GM21381 (cell line): ENCODE results near the gene OR9I1.

Experiments used
- ATAC-seq: cut with Tn5 transposase; IDR thresholded peaks from one replicate; pipeline ENCODE4 v1.9.1; 2021; ENCODE audit warnings: mild to moderate bottlenecking, moderate library complexity; ENCODE audit not compliant: unreplicated experiment

The OR9I1 gene, protein sequence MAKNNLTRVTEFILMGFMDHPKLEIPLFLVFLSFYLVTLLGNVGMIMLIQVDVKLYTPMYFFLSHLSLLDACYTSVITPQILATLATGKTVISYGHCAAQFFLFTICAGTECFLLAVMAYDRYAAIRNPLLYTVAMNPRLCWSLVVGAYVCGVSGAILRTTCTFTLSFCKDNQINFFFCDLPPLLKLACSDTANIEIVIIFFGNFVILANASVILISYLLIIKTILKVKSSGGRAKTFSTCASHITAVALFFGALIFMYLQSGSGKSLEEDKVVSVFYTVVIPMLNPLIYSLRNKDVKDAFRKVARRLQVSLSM

DNA sequence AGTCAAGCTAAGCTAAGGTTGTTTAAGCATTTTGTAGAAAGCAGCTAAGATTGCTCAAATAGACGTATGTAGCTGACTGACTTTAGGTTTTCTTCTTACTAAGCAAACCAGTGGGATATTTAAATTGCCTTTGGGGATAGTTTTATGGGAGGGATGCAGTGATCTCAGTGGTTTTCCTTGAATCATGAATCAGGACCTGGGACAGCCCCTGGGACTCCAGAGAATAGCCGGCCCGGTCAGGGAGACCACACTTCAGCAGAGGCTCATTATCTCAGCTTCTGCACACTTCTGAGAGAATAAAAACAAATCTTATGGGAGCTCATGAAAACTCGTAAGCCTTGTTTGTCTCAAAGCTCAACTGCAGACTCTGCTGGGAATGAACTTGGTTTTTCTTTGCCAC lies at the start of gene OR9I1:
Gene OR9I1 (minus strand): TSS at position 62 of the 400 bp plus-strand sequence. CDS start 6,086 bp downstream, outside the sequence.
- no peak for ATAC-seq

DNA sequence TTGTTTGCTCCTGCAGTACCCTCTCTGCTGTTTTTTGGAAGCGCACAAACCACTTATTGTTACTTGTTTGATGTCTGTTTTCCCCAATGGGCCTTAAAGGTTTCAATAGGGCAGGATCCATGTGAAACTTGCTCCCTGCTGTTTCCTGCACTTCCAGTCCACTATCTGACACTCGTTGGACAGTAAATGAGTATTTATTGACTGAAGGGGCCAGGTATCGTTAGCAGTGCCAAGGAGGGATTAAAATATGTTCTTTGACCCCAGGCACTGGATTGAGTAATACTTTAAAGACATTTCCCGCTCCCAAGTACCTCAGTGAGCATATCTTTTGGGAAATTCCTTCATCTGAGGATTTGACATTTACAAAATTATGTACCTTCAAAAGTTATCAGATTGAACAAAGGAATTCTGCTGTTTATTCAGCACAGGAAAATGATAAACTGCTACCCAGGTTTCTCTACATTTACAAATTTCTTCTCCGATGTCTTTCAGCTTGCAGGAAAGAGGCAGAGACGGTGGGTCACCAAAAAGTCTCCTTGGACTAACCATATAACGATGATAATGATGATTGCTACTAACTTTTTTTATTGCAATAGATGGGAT lies 40.3 kb upstream of the OR9I1 start:
- ATAC-seq = no peak

DNA sequence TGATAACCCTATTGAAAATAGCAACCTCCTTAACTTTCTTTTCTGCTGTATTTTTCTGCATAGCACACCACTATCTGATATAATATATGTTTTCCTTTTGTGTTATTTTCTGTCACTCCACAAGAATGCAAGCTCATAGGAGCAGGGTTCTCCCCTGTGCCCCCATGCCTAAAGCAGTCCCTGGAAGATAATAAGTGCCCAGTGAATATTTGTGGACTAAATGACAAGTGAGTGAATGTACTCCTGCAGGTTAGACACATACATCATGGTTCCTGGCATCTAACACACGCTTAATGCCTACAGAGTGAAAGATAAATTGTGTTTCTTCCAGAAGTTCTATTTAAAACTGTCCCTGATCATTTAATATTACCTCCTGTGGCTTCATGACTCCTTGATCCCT lies 39.7 kb upstream of the OR9I1 start:
- ATAC-seq = no peak

DNA sequence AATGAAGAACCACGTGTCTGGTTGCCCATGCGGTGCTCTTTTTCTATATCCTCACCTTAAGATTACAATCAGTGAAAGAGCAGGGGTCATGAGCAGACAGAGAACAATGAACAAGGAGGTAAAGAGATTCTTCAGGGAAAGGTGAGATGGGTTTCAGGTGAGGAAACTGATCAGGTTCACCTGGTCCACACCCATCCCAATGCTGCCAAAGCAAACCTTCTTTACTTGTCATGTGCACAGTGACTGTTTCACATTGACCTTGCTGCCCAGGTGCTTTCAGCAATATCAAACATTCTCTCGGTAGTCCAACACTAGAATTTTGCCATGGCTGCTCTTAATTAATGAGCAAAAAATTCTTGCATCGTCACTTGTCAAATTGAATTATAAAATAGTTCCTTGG lies 39.1 kb upstream of the OR9I1 start:
- ATAC-seq = no peak

DNA sequence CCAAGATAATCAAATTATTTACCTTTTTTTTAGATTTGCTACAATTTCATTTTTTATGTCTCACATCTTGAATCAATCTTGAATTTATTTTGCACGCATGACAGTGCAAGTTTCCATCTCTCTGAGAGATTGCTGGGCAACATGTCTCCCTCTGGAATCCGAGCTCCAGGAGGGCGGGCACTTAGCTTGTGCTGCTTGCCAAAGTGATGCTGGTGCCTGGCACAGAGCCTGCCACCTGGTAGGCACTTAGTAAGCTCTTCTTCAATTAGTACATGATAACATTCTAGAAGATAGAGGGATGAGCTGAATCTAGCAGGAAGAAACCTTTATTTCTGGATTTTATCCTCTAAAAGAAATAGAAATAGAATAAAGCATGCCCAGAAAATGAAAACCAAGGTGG lies 27.5 kb upstream of the OR9I1 start:
- no peak for ATAC-seq

DNA sequence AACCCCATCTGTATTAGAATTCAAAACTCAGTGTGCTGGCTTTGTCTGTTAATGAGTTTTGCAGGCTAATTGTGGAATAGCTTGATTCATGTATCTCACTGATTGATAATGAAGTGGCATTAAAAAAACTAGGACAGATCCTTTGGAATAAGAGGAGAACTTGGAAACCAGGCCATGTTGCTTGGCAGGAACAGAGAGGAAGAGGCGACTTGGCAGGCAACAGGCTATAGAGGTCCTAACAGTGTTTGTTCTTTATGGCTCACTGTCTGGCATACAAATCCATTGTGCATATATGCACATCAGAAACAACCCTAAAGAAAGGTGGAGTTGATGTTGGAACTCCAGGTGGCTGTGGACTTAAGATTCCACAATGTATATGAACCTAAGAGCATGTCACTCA lies 17.4 kb upstream of the OR9I1 start:
- ATAC-seq = no peak

DNA sequence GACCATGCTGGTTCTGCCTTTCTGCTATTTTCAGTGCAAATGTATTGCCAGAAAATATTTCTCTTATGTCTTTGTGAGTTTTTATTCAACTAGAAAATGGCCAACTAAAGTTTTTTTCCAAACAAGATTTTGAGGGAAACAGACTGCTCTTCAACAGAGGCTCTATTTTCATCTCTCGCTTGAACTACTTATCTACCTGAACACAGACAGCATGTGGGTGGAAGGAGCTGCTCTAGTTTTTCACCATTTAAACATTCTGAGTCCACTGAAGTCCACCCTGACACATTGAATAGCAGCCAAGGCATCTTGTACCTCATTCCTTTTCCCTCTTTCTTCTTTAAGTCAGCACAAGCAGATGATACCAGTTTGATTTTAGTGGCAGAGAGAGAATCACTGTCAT lies 9.8 kb upstream of the OR9I1 start:
- no peak for ATAC-seq

DNA sequence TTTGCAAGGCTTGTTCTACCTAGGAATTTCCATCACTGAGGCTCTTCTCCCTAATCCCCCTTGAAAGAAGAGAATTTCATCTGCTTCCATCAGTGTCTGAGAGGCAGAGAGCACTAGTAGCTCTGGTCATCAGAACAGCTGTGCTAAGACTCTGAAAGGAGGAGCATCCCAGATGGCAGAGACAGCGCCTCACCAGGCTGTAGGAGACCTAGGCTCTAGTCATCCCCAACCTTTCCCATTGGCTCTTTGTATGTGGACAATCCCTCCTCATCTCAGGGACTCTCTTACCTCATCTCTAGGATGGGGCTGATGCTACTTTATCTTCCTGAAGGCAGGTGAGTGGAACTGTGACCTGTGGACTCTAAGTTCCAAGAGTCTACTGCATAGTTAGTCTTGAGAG lies 8.8 kb upstream of the OR9I1 start:
- ATAC-seq = no peak

DNA sequence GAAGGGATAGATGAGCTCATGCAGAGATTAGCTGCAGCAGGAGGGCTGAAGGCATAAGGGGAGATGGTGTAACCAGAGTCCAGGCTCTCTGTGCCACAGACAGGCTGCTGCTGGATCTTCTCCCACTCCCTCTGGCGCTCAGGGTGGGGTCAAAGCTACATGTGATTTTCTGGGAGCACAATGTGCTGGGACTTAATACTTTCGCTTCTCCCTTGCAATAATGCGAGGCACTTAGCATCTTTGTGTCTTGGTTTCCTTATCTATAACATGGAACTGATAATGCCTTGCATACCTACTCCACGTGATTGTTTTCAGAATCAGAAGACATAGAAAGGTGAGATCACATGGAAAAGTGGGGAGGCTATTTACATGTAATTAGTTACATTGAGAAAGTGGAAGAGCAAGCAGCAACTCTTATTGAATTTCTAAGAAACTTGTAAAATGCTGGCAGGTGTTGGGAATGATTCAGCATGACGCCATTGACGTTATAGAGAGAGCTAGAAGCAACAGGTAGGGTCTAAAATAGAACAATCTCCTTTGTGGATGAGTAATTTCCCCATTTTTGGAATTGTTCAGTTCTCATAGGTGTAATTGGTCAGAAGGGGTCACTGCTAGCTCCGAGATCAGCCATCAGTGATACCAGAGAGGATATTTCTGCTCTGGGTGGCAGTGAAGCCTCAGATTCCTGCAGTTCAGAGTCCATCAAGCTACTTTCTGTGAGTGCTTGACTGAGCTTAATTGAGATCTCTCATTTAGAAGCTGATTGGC lies 8.2 kb upstream of the OR9I1 start:
- no peak for ATAC-seq

DNA sequence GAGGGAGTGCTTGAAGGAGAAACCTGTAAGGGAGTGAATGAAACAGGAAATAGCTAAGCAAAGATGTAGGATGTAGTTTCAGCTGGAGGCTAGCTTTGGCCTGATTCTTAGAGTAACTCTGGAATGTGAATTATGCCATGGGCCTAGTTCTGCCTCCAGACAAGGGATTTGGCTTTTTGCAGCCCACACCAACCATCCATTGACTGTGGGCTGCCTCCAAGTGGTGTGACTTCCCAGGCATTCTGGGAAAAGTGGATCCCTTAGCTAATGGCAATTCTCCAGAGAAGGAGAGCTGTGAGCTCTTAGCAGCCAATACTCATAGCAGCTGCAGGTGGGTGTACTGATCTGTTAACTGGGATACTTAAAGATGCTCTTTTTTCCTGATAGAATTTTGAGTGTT lies 2.0 kb upstream of the OR9I1 start:
- ATAC-seq = no peak

DNA sequence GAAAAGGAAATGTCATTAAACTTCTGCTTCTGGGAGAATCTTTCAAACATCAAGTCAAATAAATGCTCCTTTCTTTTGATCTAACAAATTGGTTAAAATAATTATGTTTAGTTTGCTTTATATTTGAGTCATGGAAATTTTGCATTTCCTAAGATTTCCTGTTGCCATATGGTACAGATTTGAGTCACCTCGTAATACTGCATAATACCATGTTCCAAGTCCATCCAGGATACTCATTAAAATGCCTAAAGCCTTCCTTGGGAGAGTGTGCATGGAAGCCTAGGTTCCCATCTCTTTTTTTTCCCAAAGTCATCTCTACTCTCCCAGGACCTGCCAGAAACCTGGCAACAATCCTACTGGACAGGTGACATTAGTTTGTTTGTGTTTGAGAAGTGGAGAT lies 4.2 kb downstream of the OR9I1 start:
- no peak for ATAC-seq

DNA sequence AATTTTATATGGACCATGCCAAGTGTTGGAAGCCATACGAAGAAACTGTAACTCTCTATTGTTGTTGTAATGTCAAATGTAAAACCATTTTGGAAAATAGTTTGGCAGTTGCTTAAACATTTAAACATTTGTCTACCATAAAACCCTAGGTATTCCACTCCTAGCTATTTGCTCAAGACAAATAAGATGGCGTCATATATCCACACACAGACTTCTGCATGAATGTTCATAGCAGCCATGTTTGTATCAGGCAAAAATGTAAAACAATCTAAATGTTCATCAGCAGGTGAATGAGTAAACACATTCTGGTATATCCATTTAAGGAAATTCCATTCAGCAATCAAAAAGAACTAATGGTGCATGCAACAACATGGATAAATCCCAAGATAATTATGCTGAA lies 27.9 kb downstream of the OR9I1 start:
- no peak for ATAC-seq

DNA sequence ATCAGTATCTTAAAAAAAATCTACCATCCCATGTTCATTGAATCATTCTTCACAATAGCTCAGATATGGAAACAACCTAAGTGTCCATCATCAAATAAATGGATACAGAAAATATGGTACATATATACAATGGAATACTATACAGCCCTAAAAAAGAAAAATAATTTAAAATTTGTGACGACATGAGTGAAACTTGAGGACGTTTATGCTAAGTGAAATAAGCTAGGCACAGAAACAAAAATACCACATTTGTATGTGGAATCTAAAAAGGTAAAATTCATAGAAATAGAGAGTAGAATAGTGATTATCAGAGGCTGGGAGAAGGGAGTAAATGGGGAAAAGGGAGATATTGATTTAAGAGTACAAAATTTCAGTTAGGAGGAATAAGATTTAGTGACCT lies 38.8 kb downstream of the OR9I1 start:
- no peak for ATAC-seq

DNA sequence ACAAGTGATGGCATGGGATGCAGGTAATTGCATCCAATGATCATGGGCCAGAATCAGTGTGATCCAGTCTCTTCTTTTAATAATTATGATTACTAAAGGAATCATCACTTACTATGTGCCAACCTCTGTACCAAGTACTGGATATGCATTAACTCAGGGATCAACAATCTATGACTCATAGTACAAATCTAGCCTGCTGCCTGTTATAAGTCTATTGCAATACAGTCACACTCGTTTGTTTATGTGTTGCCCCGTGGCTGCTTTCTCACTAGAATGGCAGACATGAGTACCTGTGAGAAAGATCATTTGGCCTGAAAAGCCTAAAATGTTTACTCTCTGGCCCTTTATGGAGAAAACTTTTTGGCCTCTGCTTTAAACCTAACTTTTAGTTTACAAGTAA lies 49.5 kb downstream of the OR9I1 start:
- ATAC-seq = no peak

DNA sequence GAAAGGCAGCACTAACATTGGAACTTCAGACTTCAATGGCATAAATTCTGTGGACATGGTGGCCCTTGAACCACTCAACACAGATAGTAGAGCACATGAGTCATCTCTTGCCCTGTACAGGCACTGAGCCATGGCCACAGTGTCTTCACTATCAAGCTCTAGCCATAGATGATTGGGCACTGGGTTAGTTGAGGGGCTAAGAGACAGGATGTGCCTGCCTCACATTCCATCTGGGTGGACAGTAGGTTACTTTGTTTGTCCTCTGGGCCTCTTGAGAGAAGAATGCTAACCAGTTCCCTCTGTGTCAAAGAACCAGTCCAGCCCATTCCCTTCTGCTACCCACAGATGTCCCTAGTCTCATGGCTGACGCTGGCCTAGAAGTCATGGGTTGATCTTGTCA lies 54.7 kb downstream of the OR9I1 start:
- no peak for ATAC-seq

DNA sequence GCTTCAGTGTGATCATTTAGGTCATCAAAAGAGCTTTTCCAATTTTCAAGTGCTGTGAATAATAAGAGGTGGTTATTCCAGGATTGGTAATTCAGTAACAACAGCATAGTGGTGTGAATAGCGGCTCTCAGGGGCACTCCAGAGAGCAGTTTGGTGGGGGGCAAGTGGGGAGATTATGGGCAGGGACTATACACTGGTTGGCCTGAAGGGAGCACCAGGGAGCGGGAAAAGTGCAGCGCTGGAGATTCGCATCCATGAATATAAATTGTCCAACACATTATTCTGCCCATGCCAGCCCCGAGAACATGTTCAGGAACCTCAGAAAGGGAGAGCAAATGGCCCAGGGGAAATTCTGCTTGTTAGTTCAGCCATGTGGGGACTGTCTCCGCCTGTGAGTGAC lies 56.7 kb downstream of the OR9I1 start:
- ATAC-seq = no peak

DNA sequence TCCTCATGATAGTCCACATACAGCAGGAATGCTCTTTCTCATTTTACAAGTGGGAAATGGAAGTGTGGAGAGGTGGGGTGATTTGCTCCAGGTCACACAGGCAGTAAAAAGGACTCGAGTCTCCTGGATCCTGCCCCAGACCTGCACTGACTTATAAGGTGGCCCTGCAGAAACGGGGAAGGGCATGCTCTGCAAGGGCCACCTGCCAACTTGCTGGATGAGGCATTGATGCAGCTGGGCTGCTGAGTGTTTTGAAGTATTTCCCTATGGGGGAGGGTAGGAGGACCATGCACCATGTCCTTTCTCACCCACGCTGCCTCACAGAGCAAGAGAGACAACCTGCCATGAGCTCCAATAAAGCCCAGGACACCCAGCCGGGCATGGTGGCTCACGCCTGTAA lies 57.6 kb downstream of the OR9I1 start:
- no peak for ATAC-seq
